Colonic mucosa (tissue), 4 donors: ENCODE data around the gene PIBF1. TPM values are rescaled to one million over a fixed set of nuclear protein-coding genes. Genes with fewer than 3 reads are reported as not detected.

Experiments used
- DNase-seq: peaks from one replicate; pipeline ENCODE4 v3.0.0-alpha.2; 2020
- H3K27ac ChIP-seq: fragments of 200-600 bp; one replicate; pipeline ENCODE4 v1.8.0; 2021
- H3K27me3 ChIP-seq: fragments of 200-600 bp; one replicate; pipeline ENCODE4 v1.8.0; 2021
- H3K36me3 ChIP-seq: fragments of 200-600 bp; one replicate; pipeline ENCODE4 v1.8.0; 2021
- H3K4me1 ChIP-seq: fragments of 200-600 bp; one replicate; pipeline ENCODE4 v1.8.0; 2021; ENCODE audit warnings: mild to moderate bottlenecking
- H3K4me3 ChIP-seq: fragments of 200-600 bp; one replicate; pipeline ENCODE4 v1.8.0; 2021
- H3K9ac ChIP-seq, 2 donors: one replicate each; pipeline ENCODE4 v1.7.0; 2013; ENCODE audit warnings: control low read depth in 2 of 2, low read depth in 2 of 2, low read length in 2 of 2
- H3K9me3 ChIP-seq: fragments of 200-600 bp; one replicate; pipeline ENCODE4 v1.8.0; 2021
- CTCF ChIP-seq: fragments of 200-600 bp; IDR thresholded peaks from one replicate; pipeline ENCODE4 v1.8.0; 2022; ENCODE audit warnings: antibody characterized with exemption, mild to moderate bottlenecking
- intact Hi-C: fragments of 100-400 bp; cut with DNase I; formaldehyde crosslinking; loops from one replicate; pipeline ENCODE4 v1.14.1; 2022
- total RNA-seq, 2 donors: library from RNA; stranded (reverse); fragmentation: NEBNext Ultra II Directional in 1 of 2; extraction: Animal tissue kit (Norgen Biotek cat#: 25700) in 1 of 2; gene quantifications; one replicate each; pipeline ENCODE4 v1.2.1, GENCODE V29; 2021
- donor health status: healthy.
- donor health status: DM: no; HTN: no; CAD: no.
- donor health status: DM: no; HTN: no; CAD: no.

The PIBF1 gene
- total RNA-seq, 2 donors from 2014 or later: 12.3 to 17.5 TPM

DNA sequence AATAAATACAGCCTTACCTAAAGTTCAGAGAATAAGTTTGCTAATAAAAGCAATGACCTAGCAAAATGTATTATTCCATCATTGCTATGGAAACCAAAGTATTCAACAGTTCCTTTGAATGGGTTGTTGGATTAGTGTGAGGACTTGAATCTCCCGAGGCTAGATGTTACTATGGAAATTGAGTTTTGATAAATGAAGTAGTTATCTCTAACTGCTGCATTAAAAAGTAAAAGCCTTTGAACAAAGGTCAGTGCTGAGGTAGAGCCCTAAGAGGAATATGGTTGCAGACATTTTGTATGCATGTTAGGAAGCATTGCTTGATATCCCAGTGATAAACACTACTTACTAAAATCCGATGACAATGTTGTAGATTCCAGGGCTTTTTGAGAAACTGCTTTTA lies 283.1 kb downstream of the PIBF1 start:
- Histone ChIP-seq H3K9ac (peak overlapping the region in 1 of 2 donors; percentile 99), H3K4me1 (no peaks in the 10 kb centered on the region), H3K9me3 (no peaks in the 10 kb centered on the region), H3K36me3 (no peaks in the 10 kb centered on the region), H3K4me3 (peak overlapping the region; percentile 77), H3K27ac (peak overlapping the region; percentile 72), H3K27me3 (no peaks in the 10 kb centered on the region)
- no peak for TF ChIP-seq CTCF
- DNase-seq: no peak
- intact Hi-C loops: no loop called here

DNA sequence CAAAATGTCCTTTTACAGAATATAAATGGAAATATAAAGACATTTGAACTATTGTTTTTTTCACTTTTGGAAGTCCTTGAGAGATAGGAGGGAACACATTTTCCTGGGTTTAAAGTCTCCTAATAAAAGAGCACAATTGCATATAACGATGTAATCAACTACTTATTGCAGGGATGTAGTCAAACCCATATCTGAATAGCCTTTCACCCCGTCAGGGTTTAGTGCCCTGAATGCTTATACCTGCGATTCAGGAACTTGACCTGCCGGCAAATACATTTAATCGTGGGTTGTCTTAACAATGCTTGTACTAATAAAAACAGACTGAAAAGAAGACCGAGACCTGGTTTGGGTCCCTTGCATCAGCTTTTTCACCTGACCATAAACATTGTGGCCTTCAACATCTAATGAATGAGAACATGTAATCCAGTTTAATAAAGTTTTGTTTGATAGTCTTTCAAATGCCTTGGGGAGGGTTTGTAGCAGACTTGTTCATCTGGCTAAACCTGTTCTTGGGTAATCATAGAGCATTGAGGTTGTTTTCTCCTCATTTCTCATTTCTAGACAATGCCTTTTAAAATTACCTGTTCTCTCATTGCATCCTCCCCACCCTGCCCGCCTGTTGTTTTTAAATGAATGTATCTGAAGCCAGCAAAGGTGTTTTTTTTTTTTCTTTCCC lies 283.9 kb downstream of the PIBF1 start:
- no peaks in the 10 kb centered on the region for H3K36me3 ChIP-seq
- H3K9ac ChIP-seq: peak overlapping the region in 1 of 2 donors; percentile 99
- no peak for TF ChIP-seq CTCF
- H3K27me3 ChIP-seq: no peaks in the 10 kb centered on the region
- no peaks in the 10 kb centered on the region for H3K4me1 ChIP-seq
- DNase-seq: peak; percentile 66
- intact Hi-C loops: no loop called here
- peak overlapping the region; percentile 72 for H3K27ac ChIP-seq
- H3K9me3 ChIP-seq: no peaks in the 10 kb centered on the region
- peak overlapping the region; percentile 77 for H3K4me3 ChIP-seq

Other genes starting within 250 kb of the PIBF1 start
- 10 to 100 TPM in 1 of 2 donors, 1 to 10 TPM in 1; 9.4 to 11.7 TPM for gene MZT1, start 54.5 kb upstream of the PIBF1 start, total RNA-seq
- 10 to 100 TPM; 10.1 to 11.6 TPM for gene BORA, start 54.2 kb upstream of the PIBF1 start, total RNA-seq
- gene DIS3, start 233 bp upstream of the PIBF1 start, total RNA-seq: 10 to 100 TPM; 25.0 to 27.4 TPM